SH-SY5Y (cell line): ENCODE data around the gene TECPR2.

Experiments used
- GATA2 ChIP-seq: IDR thresholded peaks from 2 replicates; pipeline ENCODE4 v1.6.1; 2011; ENCODE audit warnings: mild to moderate bottlenecking, low read depth, low read length
- GATA3 ChIP-seq: IDR thresholded peaks from 2 replicates; pipeline ENCODE4 v1.6.1; 2011; ENCODE audit warnings: low read depth, mild to moderate bottlenecking, low read length, moderate library complexity

Gene TECPR2

GRCh38 chr14:102353126-102353619 is 9.6 kb upstream of the TECPR2 start:
- TF ChIP-seq GATA2 (no peak), GATA3 (no peak)

- TF ChIP-seq GATA2: no peak
- no peak for TF ChIP-seq GATA3
These were observed 6.5 kb upstream of the TECPR2 start for GRCh38 chr14:102356280-102356679.

GRCh38 chr14:102359341-102359740 is 3.4 kb upstream of the TECPR2 start:
- TF ChIP-seq GATA2 (no peak), GATA3 (no peak)

- TF ChIP-seq GATA3 (no peak), GATA2 (no peak)
These were observed 2.4 kb upstream of the TECPR2 start for GRCh38 chr14:102360388-102360787.

- TF ChIP-seq GATA2 (no peak), GATA3 (no peak)
These were observed 657 bp upstream of the TECPR2 start for GRCh38 chr14:102362084-102362483.

- no peak for TF ChIP-seq GATA2
These were observed 622 bp downstream of the TECPR2 start for GRCh38 chr14:102363182-102363943.

GRCh38 chr14:102370305-102370809 is 7.6 kb downstream of the TECPR2 start:
- TF ChIP-seq GATA2: no peak
- TF ChIP-seq GATA3: no peak

- TF ChIP-seq GATA3: no peak
- TF ChIP-seq GATA2: no peak
These were observed 8.6 kb downstream of the TECPR2 start for GRCh38 chr14:102371361-102371760.

- no peak for TF ChIP-seq GATA3
- no peak for TF ChIP-seq GATA2
These were observed 10.4 kb downstream of the TECPR2 start for GRCh38 chr14:102373110-102373509.

- TF ChIP-seq GATA2 (no peak), GATA3 (no peak)
These were observed 11.5 kb downstream of the TECPR2 start for GRCh38 chr14:102374264-102374663.

- TF ChIP-seq GATA2 (no peak), GATA3 (no peak)
These were observed 12.4 kb downstream of the TECPR2 start for GRCh38 chr14:102375119-102375518.

GRCh38 chr14:102377696-102378095 is 15.0 kb downstream of the TECPR2 start:
- TF ChIP-seq GATA2 (no peak), GATA3 (no peak)

- TF ChIP-seq GATA3 (no peak), GATA2 (no peak)
These were observed 16.1 kb downstream of the TECPR2 start for GRCh38 chr14:102378830-102379229.

GRCh38 chr14:102387086-102387485 is 24.3 kb downstream of the TECPR2 start:
- TF ChIP-seq GATA3: no peak
- no peak for TF ChIP-seq GATA2

GRCh38 chr14:102389246-102389645 is 26.5 kb downstream of the TECPR2 start:
- TF ChIP-seq GATA2 (no peak), GATA3 (no peak)
